Testis (tissue), 3 donors: ENCODE measurements around the gene DMD. TPM values are rescaled to one million over a fixed set of nuclear protein-coding genes. Genes with fewer than 3 reads are reported as not detected.
"Not testable (repeated sequence)": the region's sequence is repeated elsewhere in the genome, so short reads cannot be mapped to it uniquely, and the experiment has no call there.

Experiments used
- DNase-seq: peaks from one replicate; pipeline ENCODE4 v3.0.0-alpha.2; 2019
- H3K27ac ChIP-seq, 2 donors: fragments of 200-600 bp; sonication (generic); one replicate each; pipeline ENCODE4 v1.5.1; 2019
- H3K27me3 ChIP-seq: fragments of 200-600 bp; sonication (generic); one replicate; pipeline ENCODE4 v1.5.1; 2019
- H3K36me3 ChIP-seq: fragments of 200-600 bp; sonication (generic); one replicate; pipeline ENCODE4 v1.5.1; 2017; ENCODE audit warnings: low read depth; ENCODE audit errors: missing control alignments
- H3K4me1 ChIP-seq: fragments of 200-600 bp; sonication (generic); one replicate; pipeline ENCODE4 v1.5.1; 2019
- H3K4me3 ChIP-seq, 2 donors: fragments of 200-600 bp; sonication (generic); one replicate each; pipeline ENCODE4 v1.5.1; 2017 to 2019
- H3K9me3 ChIP-seq: fragments of 200-600 bp; sonication (generic); one replicate; pipeline ENCODE4 v1.5.1; 2017
- CTCF ChIP-seq, 3 experiments: fragments of 450-650 bp in 2 of 3; fragments of 200-600 bp in 1 of 3; sonication (generic) in 1 of 3; IDR thresholded peaks; one replicate each; pipeline ENCODE4 v1.5.1; 2016 to 2019; ENCODE audit warnings: antibody characterized with exemption in 3 of 3, mild to moderate bottlenecking in 2 of 3, moderate library complexity in 1 of 3
- POLR2A ChIP-seq: fragments of 450-650 bp; IDR thresholded peaks from one replicate; pipeline ENCODE4 v1.6.1; 2017; ENCODE audit warnings: antibody characterized with exemption, mild to moderate bottlenecking, moderate library complexity
- WGBS, 2 donors: methylation state at CpG; one replicate each; pipeline ENCODE4 v1.1.5; 2018; 5-methylcytosine and 5-hydroxymethylcytosine counted together
- intact Hi-C: fragments of 100-400 bp; cut with DNase I; formaldehyde crosslinking; loops from one replicate; pipeline ENCODE4 v1.15.1; 2023; ENCODE audit warnings: low total_unique reads
- polyA plus RNA-seq: library from polyadenylated mRNA; stranded (reverse); fragments of 350-450 nt; fragmentation: Illumina TruSeq; extraction: RNeasy Lipid Tissue Mini Kit (QIAGEN cat#74804); gene quantifications from one replicate; pipeline ENCODE4 v1.2.3, GENCODE V29; 2014; ENCODE audit warnings: low read depth, low replicate concordance; ENCODE audit not compliant: insufficient read depth
- total RNA-seq, 2 donors: library from RNA; depleted of rRNA; stranded (reverse); fragments of >200 nt; gene quantifications; one replicate each; pipeline ENCODE4 v1.2.3, GENCODE V29; 2016

The DMD gene
- total and polyA plus RNA-seq, 3 donors from 2014 or later = 11.3 to 34.1 (median 24.2) TPM

- WGBS, 2 donors = 40 to 71% methylated on average over 1 of the region's 3 CpGs
These were observed 935.2 kb downstream of the DMD start for GRCh38 chrX:32276153-32276552.

GRCh38 chrX:32269866-32270265 lies 941.5 kb downstream of the DMD start:
- Histone ChIP-seq H3K4me3 (no peak overlapping the region), H3K36me3 (no peaks in the 10 kb centered on the region), H3K27me3 (no peaks in the 10 kb centered on the region), H3K27ac (no peak overlapping the region), H3K9me3 (no peaks in the 10 kb centered on the region), H3K4me1 (no peaks in the 10 kb centered on the region)
- intact Hi-C loops = no loop called here
- DNase-seq = no peak
- TF ChIP-seq CTCF (IDR thresholded peaks at IDR 0.05) (no peak), POLR2A (no peak)

More at GRCh38 chrX:32276153-32276552, 935.2 kb downstream of the DMD start:
- Histone ChIP-seq H3K9me3 (no peaks in the 10 kb centered on the region), H3K27me3 (no peaks in the 10 kb centered on the region), H3K27ac (no peak overlapping the region), H3K4me3 (no peak overlapping the region), H3K36me3 (no peaks in the 10 kb centered on the region), H3K4me1 (no peaks in the 10 kb centered on the region)
- DNase-seq = no peak
- no peak for TF ChIP-seq POLR2A
- TF ChIP-seq CTCF (IDR thresholded peaks at IDR 0.05) = no peak
- intact Hi-C loops = no loop called here

GRCh38 chrX:32268207-32268606 lies 943.1 kb downstream of the DMD start:
- H3K27me3 ChIP-seq = no peaks in the 10 kb centered on the region
- intact Hi-C loops = no loop called here
- no peak overlapping the region for H3K4me3 ChIP-seq
- DNase-seq = no peak
- no peaks in the 10 kb centered on the region for H3K4me1 ChIP-seq
- 86% methylated on average over 1 to 3 of the region's 3 CpGs for WGBS, 2 donors
- TF ChIP-seq POLR2A (no peak), CTCF (IDR thresholded peaks at IDR 0.05) (no peak)
- no peaks in the 10 kb centered on the region for H3K36me3 ChIP-seq
- H3K27ac ChIP-seq = no peak overlapping the region
- no peaks in the 10 kb centered on the region for H3K9me3 ChIP-seq

- Histone ChIP-seq H3K9me3 (no peaks in the 10 kb centered on the region), H3K4me1 (no peaks in the 10 kb centered on the region), H3K27me3 (no peaks in the 10 kb centered on the region), H3K27ac (no peak overlapping the region), H3K4me3 (no peak overlapping the region), H3K36me3 (no peaks in the 10 kb centered on the region)
- intact Hi-C loops = no loop called here
- 80 to 87% methylated on average over 1 to 2 of the region's 2 CpGs for WGBS, 2 donors
- no peak for DNase-seq
- TF ChIP-seq CTCF (IDR thresholded peaks at IDR 0.05) (no peak), POLR2A (no peak)
These were observed 943.6 kb downstream of the DMD start for GRCh38 chrX:32267796-32268195.

GRCh38 chrX:32246675-32247074 lies 964.7 kb downstream of the DMD start:
- WGBS, 2 donors = 40 to 67% methylated on average over 2 to 3 of the region's 4 CpGs
- peak; percentile 25 for DNase-seq
- peak in 1 of 3 experiments; percentile 21 for TF ChIP-seq CTCF (IDR thresholded peaks at IDR 0.05)
- H3K4me3 ChIP-seq, intact Hi-C loops, H3K4me1 ChIP-seq, H3K36me3 ChIP-seq, H3K27me3 ChIP-seq, H3K27ac ChIP-seq, H3K9me3 ChIP-seq: not testable (repeated sequence)
